ENCODE measurements around the gene PAQR7.
"Not testable (repeated sequence)": the region's sequence is repeated elsewhere in the genome, so short reads cannot be mapped to it uniquely, and the experiment has no call there.

The PAQR7 gene

DNA sequence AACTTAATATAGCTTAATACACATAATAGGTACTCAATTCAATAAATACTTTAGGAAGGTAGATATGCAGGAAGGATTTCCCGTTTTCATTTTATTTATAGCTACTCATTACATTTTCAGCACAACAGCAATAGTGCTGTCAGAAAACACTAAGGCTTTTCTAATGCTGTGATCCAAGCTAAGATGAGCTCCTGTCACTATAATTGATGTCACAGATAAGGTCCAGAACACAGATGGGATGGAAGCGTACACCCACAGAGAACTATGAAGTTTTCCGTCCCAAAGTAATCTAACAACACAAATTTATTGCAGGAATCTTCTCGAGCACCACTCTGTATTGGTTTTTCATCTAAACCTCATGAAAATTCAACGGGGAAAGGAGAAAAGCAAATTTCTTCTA lies 29.8 kb downstream of the PAQR7 start:
- no peak for DNase-seq (ENCODE audit: low read depth)

DNA sequence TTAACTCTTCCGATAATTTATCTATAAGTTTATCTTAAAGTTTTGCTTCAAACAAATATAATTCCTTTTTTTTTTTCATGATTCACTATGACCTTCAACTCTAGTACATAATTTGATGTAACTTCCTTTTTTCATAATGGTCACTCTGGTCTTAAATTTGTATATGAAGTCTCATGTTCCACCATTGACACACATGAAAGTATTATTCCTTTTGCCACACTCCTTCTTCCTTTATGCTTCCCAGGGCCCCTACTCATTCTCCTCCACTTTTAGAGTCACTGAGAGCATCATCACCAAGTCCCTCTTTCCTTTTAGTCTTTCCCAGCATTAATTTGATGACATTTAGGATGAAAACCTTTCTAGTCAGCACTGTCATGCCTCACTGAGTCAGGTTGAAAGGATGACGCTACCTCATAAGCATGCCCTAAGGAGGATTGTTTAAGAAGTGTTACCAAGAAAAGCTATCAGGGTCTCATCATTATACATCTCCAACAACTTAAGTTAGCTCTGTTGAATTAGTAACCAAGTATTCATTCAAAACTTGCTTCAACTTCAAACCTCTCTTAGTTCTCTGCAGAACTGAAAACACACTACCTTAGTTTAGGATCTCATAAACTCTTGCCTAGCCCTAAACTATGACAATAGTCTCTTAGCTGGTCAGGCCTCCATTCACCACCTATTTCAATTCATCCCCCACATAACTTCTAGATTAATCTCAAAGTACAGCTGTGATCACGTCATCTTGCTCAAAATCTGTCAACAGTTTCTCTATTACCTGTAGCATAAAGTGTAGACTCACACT lies 30.8 kb downstream of the PAQR7 start:
- no peak for DNase-seq (ENCODE audit: low read depth)

DNA sequence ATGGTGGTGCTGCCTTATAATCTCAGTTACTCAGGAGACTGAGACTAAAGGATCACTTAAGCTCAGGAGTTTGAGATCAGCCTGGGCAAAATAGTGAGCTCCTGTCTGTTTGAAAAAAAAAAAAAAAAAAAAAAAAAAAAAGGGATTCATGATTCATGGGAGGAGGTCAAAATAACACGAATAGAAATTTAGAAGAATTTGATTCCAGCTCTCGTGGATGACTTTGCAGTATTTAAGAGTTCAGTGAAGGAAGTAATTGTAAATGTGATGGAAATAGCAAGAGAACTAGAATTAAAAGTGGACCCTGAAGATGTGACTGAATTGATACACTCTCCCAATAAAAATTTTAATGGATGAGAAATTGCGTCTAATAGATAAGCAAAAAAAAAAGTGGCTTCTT lies 32.0 kb downstream of the PAQR7 start:
- no peak for DNase-seq (ENCODE audit: low read depth)

DNA sequence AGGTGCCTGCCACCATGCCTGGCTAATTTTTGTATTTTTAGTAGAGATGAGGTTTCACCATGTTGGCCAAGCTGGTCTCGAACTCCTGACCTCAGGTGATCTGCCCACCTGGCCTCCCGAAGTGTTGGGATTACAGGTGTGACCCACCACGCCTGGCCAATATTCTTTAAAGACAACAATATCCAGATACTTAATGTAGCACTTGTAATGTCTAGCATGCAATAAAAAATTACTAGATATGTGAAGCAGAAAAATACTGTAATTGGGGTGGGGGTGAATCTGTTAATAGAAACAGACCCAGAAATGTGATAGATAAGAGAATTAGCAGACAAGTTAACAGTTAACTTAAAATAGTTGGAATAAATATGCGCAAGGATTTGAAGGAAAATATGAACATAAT lies 35.7 kb downstream of the PAQR7 start:
- not testable (repeated sequence) for DNase-seq (ENCODE audit: low read depth)

DNA sequence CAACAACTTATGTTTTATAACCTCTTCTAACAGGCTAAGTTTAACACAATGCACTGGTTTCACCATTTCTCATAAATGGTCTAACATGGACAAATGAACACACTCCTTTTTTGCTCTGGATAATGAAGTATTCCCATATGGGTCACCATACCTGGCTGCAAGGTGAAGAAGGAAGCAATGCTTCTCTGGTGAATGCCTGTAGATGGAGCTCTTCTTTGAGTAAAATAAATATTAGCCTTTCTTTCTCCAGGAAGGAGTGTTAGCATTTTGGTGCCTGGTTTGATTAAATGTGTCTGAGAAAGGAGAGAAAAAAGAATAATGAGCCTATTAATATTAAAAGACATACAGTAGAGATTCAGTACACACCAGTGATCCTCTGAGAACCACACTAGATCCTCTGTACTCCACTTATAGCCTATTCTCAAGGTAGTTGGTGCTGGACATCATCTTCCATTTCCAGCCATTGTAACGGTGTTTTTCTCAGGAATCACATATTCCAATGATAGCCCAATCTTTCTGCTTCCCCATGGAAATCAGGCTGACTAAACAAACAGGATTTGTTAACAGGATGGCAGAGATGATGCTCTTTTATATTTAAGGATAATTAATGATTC lies 38.1 kb downstream of the PAQR7 start:
- no peak for DNase-seq (ENCODE audit: low read depth)

DNA sequence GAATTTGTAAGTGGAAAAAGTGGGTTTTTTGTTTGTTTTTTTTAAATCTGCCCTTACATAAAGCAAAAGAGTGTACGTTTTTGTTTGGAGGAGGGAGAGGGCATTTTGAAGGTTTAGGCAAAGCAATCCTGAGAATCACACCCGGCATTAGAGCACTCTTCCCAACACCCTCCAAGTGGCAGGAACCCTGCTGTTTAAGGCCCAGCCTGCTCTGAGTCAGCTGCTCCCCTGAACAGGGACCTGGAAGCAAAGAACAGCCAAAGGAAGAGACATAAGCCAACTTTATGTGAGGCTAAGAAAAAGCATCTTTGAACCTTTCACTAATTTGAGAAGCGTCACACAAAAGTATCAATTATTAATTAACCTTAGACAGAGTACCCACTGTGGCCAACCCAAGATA lies 38.8 kb downstream of the PAQR7 start:
- no peak for DNase-seq (ENCODE audit: low read depth)

DNA sequence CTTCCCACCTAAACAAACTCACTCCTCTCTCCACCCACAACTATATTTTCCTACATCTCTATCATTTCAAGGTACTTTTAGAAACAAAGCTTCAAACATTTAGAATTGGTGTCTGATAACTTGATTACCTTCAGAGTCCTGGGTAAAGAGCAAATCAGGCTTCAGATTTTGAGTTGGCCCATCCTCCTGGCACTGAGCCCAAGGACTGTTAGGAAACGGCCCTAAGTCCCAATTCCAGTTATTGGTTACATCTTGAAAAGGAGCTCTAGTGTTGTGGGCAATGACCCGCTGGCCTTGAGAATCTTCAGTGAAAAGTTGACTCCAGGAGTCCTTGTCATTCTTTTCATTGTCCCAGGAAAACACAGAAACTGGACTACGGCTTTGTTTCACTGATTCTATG lies 40.6 kb downstream of the PAQR7 start:
- no peak for DNase-seq (ENCODE audit: low read depth)

DNA sequence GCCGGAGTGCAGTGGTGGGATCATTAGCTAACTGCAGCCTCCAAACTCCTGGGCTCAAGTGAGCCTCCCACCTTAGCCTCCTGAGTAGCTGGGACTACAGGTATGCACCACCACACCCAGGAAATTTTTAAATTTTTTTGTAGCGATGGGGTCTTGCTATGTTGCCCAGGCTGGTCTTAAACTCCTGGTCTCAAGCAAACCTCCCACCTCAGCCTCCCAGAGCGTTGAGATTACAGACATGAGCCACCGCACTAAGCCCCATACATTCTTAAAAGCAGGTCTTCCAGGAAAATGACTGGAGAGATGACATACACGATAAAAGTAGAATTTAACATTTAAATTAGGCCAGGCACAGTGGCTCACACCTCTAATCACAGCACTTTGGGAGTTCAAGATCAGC lies 42.4 kb downstream of the PAQR7 start:
- DNase-seq (ENCODE audit: low read depth), result no peak

DNA sequence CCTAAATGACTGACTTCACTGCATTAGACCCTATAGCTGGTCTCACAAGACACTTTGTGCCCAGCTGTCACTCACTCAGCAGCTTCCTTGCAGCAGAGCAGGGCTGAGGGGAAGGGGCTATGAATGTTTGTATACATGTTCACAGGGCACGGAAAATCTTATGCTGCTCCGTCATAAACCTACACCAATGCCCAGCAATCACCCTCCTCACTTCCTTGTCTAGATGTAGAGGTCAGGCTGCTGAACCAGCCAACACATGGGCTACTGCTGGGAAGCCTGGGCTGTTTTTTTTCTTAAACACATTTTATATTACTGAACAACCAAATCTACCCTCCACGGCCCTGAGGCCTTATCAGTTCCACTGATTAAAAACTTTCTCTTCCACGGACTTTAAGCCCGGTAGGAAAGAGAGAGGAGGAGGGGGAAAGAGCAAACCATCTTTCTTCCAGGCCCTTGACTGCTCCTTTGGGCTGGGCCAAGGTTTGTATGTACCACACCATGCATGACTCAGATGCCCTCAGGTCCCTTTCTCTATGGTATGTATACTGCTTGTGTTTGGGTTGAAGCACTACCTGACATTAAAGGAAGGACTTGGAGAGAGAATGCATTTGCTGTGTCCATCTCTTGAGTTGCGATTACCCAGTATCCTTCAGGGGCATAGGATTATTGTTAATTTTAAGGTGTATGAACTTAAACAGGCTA lies 43.0 kb downstream of the PAQR7 start:
- no peak for DNase-seq (ENCODE audit: low read depth)

DNA sequence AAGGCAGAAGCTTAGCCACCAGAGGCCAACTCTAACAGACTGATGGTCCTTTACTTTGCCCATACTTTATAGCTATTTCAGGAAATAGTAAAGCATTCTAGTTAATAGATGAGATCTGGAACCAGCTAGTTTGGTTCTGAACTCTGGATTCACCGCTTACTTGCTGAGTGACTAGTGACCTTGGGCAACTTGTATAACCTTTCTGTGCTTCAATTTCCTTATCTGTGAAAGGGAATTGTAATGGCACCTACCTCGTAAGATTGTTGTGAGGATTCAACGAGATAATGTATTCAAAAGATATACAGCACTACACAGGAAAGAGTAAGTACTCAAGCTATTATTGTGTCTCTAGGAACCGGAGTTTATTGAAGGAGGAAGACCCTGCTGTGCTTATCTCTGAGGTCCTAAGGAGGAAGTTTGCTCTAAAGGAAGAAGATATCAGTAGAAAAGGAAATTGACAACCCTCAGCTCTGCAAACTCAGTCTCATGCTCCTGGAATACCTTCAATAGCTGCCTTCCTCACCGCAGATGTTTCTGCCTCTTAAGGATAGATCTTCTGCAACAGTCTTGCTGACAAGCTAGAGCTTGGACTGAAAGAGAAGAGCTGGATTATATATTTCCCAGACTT lies 43.8 kb downstream of the PAQR7 start:
- no peak for DNase-seq (ENCODE audit: low read depth)

DNA sequence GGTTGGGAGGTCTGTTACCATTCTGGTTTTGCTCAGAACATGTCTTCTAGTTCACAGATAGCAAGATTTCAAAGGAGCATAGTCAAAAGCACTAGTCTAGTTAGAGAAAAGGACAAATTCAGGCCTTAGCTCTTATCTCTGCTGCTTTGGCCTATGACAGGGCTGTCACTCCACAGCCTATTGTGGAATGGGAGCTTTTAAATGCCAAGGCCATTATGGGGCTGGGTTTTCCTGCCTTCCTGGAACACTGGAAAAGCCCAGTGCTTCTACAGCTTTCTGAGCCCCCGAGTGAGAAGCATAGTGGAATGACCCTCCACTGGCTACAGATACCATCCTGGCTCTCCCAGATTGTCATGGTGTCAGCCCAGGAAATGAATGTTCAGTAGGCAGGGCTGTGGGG lies 46.5 kb downstream of the PAQR7 start:
- no peak for DNase-seq (ENCODE audit: low read depth)

DNA sequence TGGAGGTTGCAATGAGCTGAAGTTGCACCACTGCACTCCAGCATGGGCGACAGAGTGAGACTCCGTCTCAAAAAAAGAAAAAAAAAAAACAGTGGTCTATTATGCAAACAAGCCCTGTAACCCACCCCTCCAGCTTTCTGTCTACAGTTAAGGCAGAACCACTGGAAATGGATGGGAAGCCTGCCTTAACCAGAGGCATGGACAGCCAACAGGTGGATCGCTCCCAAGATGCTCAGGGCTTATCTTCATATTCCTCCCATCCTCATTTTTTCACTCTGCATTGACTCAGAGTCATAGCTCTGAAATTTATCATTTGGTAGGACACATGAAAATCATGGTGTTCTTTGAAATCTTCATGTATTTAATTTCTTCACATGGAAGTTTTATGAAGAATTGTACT lies 47.0 kb downstream of the PAQR7 start:
- DNase-seq (ENCODE audit: low read depth), result no peak

DNA sequence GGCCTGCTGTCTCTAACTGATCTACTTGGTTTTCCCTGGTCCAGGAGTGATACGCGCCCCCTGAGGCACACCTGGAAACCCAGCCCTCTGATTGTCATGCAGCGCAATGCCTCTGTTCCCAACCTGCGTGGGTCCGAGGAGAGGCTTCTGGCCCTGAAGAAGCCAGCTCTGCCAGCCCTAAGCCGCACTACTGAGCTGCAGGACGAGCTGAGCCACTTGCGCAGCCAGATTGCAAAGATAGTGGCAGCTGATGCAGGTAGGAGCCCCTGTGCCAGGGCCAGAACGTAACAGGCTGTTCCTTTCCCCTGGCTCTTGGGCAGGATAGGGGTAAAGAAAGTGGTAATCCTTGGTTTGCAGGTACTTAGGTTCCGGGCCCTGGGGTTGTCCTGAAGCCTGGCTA lies 48.9 kb downstream of the PAQR7 start:
- no peak for DNase-seq (ENCODE audit: low read depth)

DNA sequence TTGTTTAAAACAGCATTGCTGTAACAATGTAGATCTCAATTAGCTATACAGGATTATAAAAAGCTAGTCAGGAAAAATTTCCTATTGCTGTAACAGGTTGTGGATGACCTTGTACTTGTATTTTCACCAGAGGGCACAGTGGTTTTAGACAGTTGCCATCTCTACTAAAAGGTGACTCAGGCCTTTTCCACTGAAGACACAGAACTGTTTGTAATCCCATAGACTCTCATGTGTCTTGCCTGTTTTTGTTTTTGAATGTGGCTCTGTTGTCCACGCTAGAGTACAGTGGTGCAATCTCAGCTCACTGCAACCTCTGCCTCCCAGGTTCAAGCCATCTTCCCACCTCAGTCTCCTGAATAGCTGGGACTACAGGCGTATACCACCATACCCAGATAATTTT lies 49.9 kb downstream of the PAQR7 start:
- DNase-seq (ENCODE audit: low read depth), result no peak

DNA sequence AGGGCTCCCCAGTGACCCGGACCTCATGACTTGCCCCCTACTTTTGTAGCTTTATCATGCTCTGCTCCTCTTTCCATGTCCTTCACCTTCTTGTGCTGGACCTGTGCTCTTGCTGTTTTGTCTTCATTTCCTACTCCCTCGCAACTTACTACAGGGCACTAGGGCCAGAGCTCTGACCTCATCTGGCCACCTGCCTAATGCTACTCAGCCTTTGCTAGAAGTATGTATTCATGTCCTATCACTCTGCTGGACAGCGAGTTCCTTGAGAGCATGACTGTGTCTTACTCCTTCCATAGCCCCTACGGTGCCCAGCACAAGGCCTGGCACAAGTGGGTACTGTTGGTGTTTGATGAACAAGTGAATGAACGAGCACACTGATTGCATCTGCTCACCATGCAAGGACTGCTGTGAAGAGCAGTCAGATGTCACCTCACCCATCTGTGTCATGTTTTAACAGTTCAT lies 53.8 kb downstream of the PAQR7 start:
- DNase-seq (ENCODE audit: low read depth), result no peak

DNA sequence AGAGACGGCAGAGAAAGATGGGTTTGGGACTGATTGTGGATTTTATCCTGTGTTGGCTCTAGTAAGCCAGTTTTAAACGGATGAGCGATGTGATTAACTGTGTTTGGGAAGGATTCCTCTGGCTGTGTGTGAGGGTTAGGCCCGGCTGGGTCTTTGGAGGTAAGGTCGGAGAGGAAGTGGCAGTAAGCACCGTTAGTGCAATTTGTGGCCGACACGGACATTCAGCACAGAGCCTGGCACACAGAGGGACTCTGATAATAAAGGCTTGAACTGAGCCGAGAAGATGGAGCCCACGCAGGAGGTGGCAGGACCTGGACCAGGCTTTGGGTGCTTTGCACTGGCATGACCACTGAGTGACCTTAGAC lies 54.4 kb downstream of the PAQR7 start:
- no peak for DNase-seq (ENCODE audit: low read depth)

DNA sequence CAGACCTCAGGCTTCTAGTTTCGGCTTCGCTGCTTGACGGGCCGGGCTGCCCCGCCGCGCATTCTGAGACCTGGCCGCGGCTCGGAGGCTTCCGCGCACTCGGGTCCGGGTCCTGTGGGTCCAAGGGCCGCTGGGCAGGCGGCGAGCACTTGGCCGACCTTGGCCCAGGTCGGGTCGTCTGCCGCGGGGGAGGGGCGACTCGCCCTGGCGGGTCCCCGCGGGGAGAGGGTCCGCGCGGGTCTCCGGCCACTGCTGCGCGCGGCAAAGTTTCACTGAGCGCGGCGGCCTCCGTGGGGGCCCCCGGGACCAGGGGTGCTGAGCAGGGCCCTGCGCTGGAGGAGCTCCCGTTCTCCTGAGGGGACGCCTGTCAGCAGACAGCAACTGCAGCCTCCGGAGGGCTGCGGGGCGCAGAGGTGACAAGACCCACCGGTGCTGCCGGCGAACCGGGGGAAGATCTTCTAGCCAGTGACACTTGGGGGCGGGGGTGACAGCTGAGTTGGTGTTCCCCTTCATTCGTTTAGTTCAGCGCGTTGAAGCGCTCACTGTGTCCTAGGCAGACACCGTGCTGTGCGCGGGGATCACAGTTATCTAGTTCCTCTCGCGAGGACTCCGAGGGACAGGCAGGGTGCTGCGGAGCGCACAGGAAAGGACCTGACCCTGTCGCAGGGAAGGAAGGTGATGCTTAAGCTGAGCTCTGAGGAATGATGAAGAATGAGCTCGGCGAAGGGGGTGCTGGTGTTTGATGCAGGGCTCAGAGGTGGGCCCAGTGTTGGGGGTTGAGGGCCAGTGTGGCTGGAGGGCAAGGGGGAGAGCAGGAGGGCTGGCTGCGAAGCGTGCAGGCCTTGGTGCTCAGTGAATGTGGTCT lies 55.0 kb downstream of the PAQR7 start:
- DNase-seq (ENCODE audit: low read depth), result peak; percentile 58

DNA sequence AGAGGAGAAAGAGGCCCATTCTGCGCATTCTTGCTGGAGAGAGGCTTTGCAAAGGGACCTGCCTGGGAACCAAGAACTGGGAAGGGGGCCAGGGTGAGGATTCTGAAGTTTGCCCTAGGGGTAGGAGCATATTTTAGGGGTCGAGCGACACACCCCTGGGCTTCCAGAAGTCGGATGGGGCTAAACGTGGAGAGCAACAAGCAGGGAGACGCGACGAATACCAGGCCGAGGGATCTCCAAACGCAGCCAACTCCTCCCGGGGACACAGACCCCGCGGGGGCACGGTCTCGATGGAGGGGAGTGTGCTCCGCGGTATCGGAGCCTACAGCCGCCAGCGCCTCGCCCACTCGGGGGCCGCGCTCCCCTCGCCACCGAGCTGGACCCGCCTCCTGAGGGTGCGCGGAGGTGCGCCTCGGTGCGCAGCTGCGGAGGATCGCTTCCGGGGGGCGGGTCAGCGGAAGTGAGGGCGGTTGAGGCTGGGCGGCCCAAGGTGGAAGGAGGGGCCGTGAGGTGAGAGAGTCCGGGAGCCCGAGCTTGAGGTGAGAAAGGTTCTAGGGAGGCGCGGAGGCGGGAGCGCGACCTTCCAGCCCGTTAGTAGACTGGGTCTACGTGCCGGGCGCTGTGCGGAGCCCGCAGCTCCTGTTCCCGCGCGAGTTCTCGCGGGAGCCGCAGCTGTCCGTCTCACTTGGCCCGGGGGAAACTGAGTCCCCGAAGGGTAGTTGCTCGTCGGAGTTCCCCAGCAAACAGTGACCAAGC lies 55.8 kb downstream of the PAQR7 start, which contains the start of gene MTFR1L:
Gene MTFR1L, plus strand, starts transcription at position 464 of the 756 bp plus-strand sequence. CDS start 3,151 bp downstream, outside the sequence.
- DNase-seq (ENCODE audit: low read depth), result peak; percentile 87

DNA sequence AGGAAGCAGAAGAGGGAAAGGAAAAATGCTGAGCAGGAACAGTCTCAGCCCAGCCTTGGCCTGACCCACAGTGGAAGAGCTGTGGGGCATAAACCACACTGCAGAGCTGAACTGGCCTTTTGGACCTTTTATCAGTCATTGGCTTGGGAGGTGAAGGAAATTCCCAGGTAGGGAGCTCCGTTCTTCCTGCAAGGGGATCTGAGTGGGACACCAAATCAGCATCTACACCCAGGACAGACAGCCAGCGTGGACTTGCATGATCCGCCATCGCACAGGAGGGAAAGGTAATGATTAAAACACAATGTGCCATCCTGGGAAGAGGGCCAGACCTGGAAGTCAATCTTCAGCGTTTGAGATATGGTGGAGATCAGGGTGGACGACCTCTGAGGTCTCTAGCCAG lies 56.9 kb downstream of the PAQR7 start:
- DNase-seq (ENCODE audit: low read depth), result no peak

DNA sequence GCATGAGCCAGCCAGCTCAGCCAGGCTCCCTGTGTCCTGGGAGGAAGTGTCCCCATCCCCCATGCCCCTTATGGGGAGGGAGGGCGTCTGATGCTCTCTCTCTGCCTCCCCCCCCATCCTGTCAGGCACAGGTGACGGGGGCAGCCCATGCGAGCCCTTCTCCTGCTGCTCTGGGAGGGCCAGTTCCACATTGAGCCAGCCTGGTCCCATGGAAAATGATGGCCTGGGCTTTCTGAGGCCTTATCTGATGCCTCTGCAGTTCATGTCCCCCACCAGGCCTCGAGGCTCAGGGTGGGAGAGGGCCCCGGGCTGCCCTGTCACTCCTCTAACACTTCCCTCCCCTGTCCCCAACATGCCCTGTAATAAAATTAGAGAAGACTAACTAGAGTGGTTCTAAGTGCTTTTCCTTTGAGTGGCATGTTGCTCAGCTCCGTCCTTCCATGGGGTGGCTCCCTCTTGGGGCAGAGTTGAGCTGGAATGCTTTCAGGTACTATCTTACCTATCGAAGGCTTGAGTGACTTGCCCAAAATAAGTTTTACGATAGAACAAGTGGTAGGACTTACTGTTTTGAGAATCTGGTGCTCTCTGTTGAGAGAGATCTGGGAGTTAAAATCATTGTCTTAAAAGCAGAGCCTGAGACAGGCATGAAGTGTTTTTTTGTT lies 57.5 kb downstream of the PAQR7 start:
- no peak for DNase-seq (ENCODE audit: low read depth)

Measured in T follicular helper cell (primary cell).